Right lobe of liver (tissue), 4 donors: ENCODE data around the gene CREBL2.

Source experiments
- POLR2A ChIP-seq: fragments of 450-650 bp; IDR thresholded peaks from one replicate; pipeline ENCODE4 v1.6.1; 2017; ENCODE audit warnings: antibody characterized with exemption, mild to moderate bottlenecking
- TF ChIP-seq, protein P1 (sequence below), 4 donors: fragments of 200-600 bp in 3 of 4; fragments of 450-650 bp in 1 of 4; IDR thresholded peaks; one replicate each; pipeline versions ENCODE4 v1.5.1 to v1.8.0; 2016 to 2022; ENCODE audit warnings: antibody characterized with exemption in 4 of 4, mild to moderate bottlenecking in 2 of 4
- donor health status: DM: no; HTN: no; CAD: no.
- donor health status: DM: no; HTN: no; CAD: no.
- donor health status: DM: no; HTN: yes; CAD: no.

DNA sequence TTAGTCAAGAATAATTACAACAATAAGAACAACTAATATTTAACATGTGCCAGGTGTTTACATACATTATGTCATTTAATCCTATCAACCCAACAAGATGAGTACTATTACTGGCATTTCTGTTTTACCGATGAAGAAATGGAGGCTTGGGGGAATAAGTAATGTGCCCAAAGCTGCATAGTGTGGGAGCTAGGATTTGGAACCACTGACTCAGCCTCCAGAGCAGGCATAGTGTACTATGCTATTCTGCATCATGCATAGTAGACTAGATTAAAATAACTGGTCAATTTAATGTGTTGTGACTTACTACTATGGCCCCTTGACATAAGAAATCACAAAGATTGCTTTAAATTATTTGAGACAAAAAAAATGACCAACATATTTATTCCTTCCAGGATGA is 74.8 kb downstream of the CREBL2 start:
- TF ChIP-seq, protein P1, sequence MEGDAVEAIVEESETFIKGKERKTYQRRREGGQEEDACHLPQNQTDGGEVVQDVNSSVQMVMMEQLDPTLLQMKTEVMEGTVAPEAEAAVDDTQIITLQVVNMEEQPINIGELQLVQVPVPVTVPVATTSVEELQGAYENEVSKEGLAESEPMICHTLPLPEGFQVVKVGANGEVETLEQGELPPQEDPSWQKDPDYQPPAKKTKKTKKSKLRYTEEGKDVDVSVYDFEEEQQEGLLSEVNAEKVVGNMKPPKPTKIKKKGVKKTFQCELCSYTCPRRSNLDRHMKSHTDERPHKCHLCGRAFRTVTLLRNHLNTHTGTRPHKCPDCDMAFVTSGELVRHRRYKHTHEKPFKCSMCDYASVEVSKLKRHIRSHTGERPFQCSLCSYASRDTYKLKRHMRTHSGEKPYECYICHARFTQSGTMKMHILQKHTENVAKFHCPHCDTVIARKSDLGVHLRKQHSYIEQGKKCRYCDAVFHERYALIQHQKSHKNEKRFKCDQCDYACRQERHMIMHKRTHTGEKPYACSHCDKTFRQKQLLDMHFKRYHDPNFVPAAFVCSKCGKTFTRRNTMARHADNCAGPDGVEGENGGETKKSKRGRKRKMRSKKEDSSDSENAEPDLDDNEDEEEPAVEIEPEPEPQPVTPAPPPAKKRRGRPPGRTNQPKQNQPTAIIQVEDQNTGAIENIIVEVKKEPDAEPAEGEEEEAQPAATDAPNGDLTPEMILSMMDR (IDR thresholded peaks at IDR 0.05), result no peak
- TF ChIP-seq POLR2A, result no peak
